OCI-LY7 (cell line): ENCODE measurements around the gene KRTAP5-6. TPM values are rescaled to one million over a fixed set of nuclear protein-coding genes. Genes with fewer than 3 reads are reported as not detected.

Source experiments
- BruUV-seq: library from RNA; stranded (reverse); fragments of 400-500 nt; replicated peaks from 2 replicates; lab custom pipeline; 2021; lab: Mats Ljungman, UMichigan
- CTCF ChIA-PET: fragments of 300-600 bp; sonication (Branson Sonifier 250); formaldehyde crosslinking; loops from one replicate; lab custom pipeline; 2022; ENCODE audit warnings: antibody characterized with exemption; ENCODE audit not compliant: unreplicated experiment; lab: Charles Lee
- POLR2A ChIA-PET: fragments of 300-600 bp; sonication (Branson Sonifier 250); formaldehyde crosslinking; loops from one replicate; lab custom pipeline; 2022; ENCODE audit warnings: antibody characterized with exemption; lab: Charles Lee
- DNase-seq: peaks from one replicate; pipeline ENCODE4 v3.0.0-alpha.2; 2015; ENCODE audit warnings: low spot score
- H2AFZ ChIP-seq: fragments of 200-600 bp; sonication (generic), shearing (Covaris generic); 2 replicates; pipeline ENCODE4 v1.6.1; 2014; ENCODE audit warnings: mild to moderate bottlenecking, antibody characterized with exemption, low read length, moderate library complexity
- H3K27ac ChIP-seq: fragments of 200-600 bp; sonication (generic); 2 replicates; pipeline ENCODE4 v1.5.1; 2014; ENCODE audit warnings: mixed run types, low read depth, mild to moderate bottlenecking, moderate library complexity, low read length, inconsistent platforms; ENCODE audit not compliant: poor library complexity, severe bottlenecking
- H3K36me3 ChIP-seq: fragments of 200-600 bp; sonication (generic); 2 replicates; pipeline ENCODE4 v1.6.1; 2014; ENCODE audit warnings: mild to moderate bottlenecking, antibody characterized with exemption, low read length, moderate library complexity, mixed read lengths; ENCODE audit not compliant: insufficient read depth
- H3K4me1 ChIP-seq: fragments of 200-600 bp; sonication (generic); 2 replicates; pipeline ENCODE4 v1.5.1; 2014; ENCODE audit warnings: mild to moderate bottlenecking, low read length; ENCODE audit not compliant: insufficient read depth, poor library complexity, severe bottlenecking
- H3K4me2 ChIP-seq: fragments of 200-600 bp; sonication (generic); 2 replicates; pipeline ENCODE4 v1.6.1; 2014; ENCODE audit warnings: mild to moderate bottlenecking, low read length
- H3K4me3 ChIP-seq: fragments of 200-600 bp; sonication (generic); 2 replicates; pipeline ENCODE4 v1.5.1; 2014; ENCODE audit warnings: mild to moderate bottlenecking, low read depth, low read length; ENCODE audit not compliant: poor library complexity, severe bottlenecking
- H3K79me2 ChIP-seq: fragments of 200-600 bp; sonication (generic); 2 replicates; pipeline ENCODE4 v1.6.1; 2016; ENCODE audit warnings: low read depth, mild to moderate bottlenecking, low read length, moderate library complexity, mixed read lengths; ENCODE audit not compliant: insufficient read depth
- H3K9me2 ChIP-seq: fragments of 200-600 bp; sonication (generic); 2 replicates; pipeline ENCODE4 v1.6.1; 2016; ENCODE audit warnings: mild to moderate bottlenecking, low read length, mixed read lengths; ENCODE audit not compliant: insufficient read depth
- H3K9me3 ChIP-seq: fragments of 200-600 bp; sonication (generic); 2 replicates; pipeline ENCODE4 v1.6.1; 2014; ENCODE audit warnings: mild to moderate bottlenecking, mixed run types, low read length, mixed read lengths
- H4K20me1 ChIP-seq: fragments of 200-600 bp; sonication (generic); 2 replicates; pipeline ENCODE4 v1.6.1; 2014; ENCODE audit warnings: mild to moderate bottlenecking, antibody characterized with exemption, low read length, moderate library complexity, mixed read lengths; ENCODE audit not compliant: insufficient read depth
- CTCF ChIP-seq: fragments of 200-600 bp; sonication (generic); conservative IDR thresholded peaks from 2 replicates; pipeline ENCODE4 v1.5.1; 2014; ENCODE audit warnings: mild to moderate bottlenecking, antibody characterized with exemption, low read length, moderate library complexity, mixed read lengths
- EZH2phosphoT487 ChIP-seq: fragments of 200-600 bp; sonication (generic); IDR thresholded peaks from 2 replicates; pipeline ENCODE4 v1.6.1; 2018; ENCODE audit warnings: low read depth, borderline replicate concordance, mild to moderate bottlenecking, mixed run types, antibody characterized with exemption, low read length, moderate library complexity, mixed read lengths
- intact Hi-C: fragments of 100-400 bp; cut with micrococcal nuclease; formaldehyde crosslinking; loops from one replicate; pipeline ENCODE4 v1.10.0; 2022; ENCODE audit not compliant: unreplicated experiment
- total RNA-seq, 2 experiments: library from RNA; depleted of rRNA in 1 of 2; stranded (reverse); fragments of >200 nt in 1 of 2; shearing (Covaris generic) in 1 of 2; gene quantifications; 2 replicates each; pipeline ENCODE4 v1.2.3, GENCODE V29; 2014 to 2022

The KRTAP5-6 gene
- total RNA-seq, 2 experiments from 2014 or later = not detected

- no peak for DNase-seq
- Histone ChIP-seq H3K9me3 (peaks cover 4% of the 10 kb centered on the region; the same call in 1 of the 2 replicates), H3K27ac (no peak overlapping the region), H3K36me3 (no peaks in the 10 kb centered on the region), H2AFZ (no peak overlapping the region), H4K20me1 (no peaks in the 10 kb centered on the region), H3K79me2 (no peaks in the 10 kb centered on the region), H3K9me2 (no peaks in the 10 kb centered on the region), H3K4me3 (no peak overlapping the region), H3K4me2 (no peak overlapping the region), H3K4me1 (no peaks in the 10 kb centered on the region)
- intact Hi-C loops = no loop called here
- no TSS peak for BruUV-seq
- CTCF ChIA-PET = no interaction called here
- TF ChIP-seq EZH2phosphoT487 (no peak), CTCF (no peak)
- POLR2A ChIA-PET = no interaction called here
Measured at GRCh38 chr11:1745701-1746320, 48.8 kb downstream of the KRTAP5-6 start.

GRCh38 chr11:1746511-1746931, 49.5 kb downstream of the KRTAP5-6 start:
- DNase-seq = no peak
- BruUV-seq = no TSS peak
- Histone ChIP-seq H3K4me1 (no peaks in the 10 kb centered on the region), H2AFZ (no peak overlapping the region), H4K20me1 (no peaks in the 10 kb centered on the region), H3K4me2 (no peak overlapping the region), H3K9me3 (peaks cover 4% of the 10 kb centered on the region; the same call in 1 of the 2 replicates), H3K36me3 (no peaks in the 10 kb centered on the region), H3K27ac (no peak overlapping the region), H3K4me3 (no peak overlapping the region), H3K9me2 (no peaks in the 10 kb centered on the region), H3K79me2 (no peaks in the 10 kb centered on the region)
- POLR2A ChIA-PET = no interaction called here
- CTCF ChIA-PET = no interaction called here
- no peak for TF ChIP-seq CTCF
- TF ChIP-seq EZH2phosphoT487 = no peak
- intact Hi-C loops = no loop called here

GRCh38 chr11:1746956-1747752, 50.2 kb downstream of the KRTAP5-6 start:
- no peak overlapping the region for H3K4me2 ChIP-seq
- no peak overlapping the region for H2AFZ ChIP-seq
- no peaks in the 10 kb centered on the region for H3K36me3 ChIP-seq
- no peaks in the 10 kb centered on the region for H3K4me1 ChIP-seq
- no peak overlapping the region for H3K27ac ChIP-seq
- TF ChIP-seq EZH2phosphoT487 (no peak), CTCF (no peak)
- no peaks in the 10 kb centered on the region for H3K9me2 ChIP-seq
- CTCF ChIA-PET = no interaction called here
- no peaks in the 10 kb centered on the region for H4K20me1 ChIP-seq
- intact Hi-C loops = no loop called here
- POLR2A ChIA-PET = no interaction called here
- BruUV-seq = no TSS peak
- DNase-seq = no peak
- no peaks in the 10 kb centered on the region for H3K79me2 ChIP-seq
- H3K4me3 ChIP-seq = no peak overlapping the region
- H3K9me3 ChIP-seq = peaks cover 4% of the 10 kb centered on the region; the same call in 1 of the 2 replicates
